HL-60/S4 (cell line): Measurements from ENCODE around the gene ITPR1.

Experiments
- in situ Hi-C: fragments of 300-500 bp; cut with MboI; formaldehyde crosslinking; loops from 2 replicates; pipeline ENCODE4 v1.14.3; 2022; ENCODE audit warnings: low sequenced_read_pairs

ITPR1 gene

DNA sequence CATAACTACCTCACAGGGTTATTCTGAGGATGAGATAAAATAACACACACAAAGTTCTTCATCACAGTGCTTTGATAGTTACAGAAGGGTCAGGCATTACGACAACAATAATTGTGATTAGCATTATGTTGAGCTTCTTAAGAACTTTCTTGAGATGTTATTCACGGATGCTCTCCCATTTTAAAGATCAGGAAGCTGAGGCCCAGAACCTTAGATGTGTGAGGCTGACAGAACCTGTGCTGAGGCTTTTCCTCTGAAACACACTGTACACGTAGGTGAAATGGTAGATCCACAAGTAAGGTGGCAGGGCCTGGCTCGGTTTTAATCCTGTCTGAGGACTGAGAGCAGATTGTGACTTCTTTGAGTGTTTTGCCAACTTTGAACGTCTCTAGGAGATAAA, 274.9 kb downstream of the ITPR1 start:
- in situ Hi-C loops, result no loop called here

DNA sequence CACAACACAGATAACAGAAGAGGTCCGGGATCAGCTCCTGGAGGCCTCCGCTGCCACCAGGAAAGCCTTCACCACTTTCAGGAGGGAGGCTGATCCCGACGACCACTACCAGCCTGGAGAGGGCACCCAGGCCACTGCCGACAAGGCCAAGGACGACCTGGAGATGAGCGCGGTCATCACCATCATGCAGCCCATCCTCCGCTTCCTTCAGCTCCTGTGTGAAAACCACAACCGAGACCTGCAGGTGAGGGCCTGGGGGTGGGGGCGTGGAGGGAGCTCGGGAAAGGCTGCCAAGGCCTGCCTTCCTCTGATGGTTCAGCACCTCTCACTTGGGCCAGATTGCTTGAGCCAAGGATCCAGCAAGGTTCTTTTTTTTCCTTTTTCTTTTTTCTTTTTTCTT, 275.4 kb downstream of the ITPR1 start:
- in situ Hi-C loops, result no loop called here

DNA sequence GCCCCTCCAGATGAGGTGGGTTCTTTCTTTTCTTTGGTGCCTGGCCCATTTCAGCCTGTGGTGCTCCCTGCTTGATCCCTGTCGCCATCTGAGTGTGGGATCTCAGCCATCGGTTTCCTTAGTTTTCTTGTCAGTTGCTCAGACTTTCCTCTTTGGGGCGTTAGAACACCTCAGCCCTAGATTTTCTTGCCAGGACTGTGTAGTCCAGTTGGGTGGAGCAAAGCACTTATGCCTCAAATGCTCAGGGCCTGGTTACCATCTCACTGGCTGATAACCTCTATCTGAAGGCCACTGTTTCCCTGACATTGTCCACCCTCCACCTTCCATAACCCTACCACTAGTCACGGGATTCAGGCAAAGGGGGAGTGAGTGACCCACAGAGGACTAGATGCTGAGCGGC, 277.4 kb downstream of the ITPR1 start:
- in situ Hi-C loops, result no loop called here

DNA sequence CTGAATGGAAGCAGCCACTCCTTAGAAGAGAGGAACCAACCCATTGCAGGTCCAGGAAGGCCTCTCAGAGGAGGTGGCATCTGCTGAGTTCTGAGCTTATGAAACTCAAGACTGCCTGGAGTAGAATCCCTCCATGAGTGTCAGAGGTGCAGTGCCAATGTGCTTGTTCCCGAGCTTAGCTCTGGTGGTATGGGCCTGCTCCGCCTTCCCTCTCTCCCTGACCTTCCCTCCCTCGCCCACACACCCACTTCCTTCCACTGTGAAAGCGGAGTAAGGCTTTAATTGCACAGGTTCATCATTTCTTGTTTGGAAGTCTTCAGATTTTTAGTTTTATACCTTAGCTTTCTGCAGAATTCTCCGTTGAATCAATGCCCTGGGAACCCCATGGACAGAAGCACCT, 278.1 kb downstream of the ITPR1 start:
- in situ Hi-C loops, result no loop called here

DNA sequence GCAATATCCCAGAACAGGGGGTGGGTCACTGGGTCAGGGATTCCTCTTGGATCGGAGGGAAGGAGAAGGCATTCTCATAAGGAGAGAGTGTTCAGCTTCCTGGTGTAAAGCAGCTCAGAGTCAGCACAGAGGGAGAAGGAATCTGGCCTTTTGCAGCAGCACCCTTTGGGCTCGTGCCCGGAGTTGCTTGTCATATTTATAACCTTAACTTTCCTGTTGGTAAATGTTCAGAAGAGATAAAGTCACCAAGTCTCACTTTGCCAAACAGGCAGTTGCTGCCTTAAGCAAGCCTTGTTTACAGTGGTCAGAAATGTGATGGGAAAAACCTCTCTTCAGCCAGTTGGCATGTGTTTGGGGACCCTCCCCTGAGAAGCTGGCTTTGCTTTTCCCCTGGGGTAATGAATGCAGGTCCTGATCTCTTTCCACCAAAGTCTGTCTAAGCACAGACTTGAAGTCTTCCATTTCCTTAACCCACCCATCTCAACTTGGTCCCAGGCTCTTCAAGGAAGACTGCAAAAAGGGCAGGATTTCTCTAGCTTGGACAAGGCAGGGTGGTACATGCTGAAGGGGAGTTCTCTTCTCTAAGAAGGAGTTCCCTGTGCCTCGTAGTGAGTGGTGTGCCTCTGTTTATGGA, 279.1 kb downstream of the ITPR1 start:
- in situ Hi-C loops, result no loop called here

DNA sequence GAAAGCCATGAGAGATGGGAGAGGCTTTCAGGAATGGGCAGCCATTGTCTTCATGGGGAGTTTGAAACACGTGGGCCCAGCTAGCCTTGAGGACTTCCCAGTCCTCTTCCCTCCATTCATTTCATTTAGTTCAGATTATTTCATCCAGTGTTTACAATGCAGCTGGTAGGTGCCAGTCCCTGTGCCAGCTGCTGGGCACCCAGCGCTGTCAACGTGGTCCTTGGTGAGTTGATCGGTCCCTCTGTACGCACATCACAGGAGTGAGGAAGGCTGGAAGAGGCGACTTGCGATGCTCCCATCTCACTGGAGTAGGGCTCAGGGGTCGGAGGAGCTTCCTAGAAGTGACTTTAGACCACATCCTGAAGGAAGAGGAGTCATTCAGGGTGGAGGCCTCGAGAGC, 279.7 kb downstream of the ITPR1 start:
- in situ Hi-C loops, result no loop called here

DNA sequence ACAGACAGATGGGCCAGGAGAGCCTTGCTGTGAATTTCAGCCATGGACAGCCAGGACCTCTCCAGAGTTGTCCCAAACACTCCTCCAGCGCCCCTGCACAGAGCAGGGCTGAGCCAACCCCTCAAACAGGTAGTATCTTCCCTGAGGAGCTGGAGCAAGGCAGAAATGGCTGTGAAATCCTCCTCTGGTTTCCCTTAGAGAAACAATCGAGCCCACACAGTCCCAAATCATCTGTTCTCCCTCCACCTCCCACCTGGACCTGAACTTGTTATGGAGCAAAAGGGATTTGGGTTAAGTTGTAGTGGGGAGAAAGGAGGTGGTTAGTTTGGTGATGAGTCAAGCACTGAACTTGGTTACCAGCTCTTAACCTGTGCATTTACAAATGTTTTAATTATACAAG, 280.4 kb downstream of the ITPR1 start:
- in situ Hi-C loops, result no loop called here

DNA sequence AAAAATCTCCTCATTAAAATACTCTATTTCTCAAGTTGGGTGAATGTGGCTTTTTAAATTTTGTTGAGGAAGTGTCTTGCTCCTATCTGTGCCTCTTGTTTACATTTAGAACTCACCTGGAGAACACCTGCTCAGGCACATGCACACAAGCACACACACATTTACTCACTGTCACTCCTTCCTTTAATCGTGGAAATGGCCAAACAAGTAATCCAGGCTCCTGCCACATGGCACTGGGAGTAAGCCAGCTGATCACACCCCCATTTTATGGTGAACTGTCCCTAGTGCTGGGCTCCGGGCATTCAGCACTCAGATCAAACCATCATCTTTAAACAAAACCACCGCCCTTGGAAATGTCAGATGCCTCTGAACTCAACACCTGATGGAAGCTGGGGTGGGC, 281.4 kb downstream of the ITPR1 start:
- in situ Hi-C loops, result no loop called here

DNA sequence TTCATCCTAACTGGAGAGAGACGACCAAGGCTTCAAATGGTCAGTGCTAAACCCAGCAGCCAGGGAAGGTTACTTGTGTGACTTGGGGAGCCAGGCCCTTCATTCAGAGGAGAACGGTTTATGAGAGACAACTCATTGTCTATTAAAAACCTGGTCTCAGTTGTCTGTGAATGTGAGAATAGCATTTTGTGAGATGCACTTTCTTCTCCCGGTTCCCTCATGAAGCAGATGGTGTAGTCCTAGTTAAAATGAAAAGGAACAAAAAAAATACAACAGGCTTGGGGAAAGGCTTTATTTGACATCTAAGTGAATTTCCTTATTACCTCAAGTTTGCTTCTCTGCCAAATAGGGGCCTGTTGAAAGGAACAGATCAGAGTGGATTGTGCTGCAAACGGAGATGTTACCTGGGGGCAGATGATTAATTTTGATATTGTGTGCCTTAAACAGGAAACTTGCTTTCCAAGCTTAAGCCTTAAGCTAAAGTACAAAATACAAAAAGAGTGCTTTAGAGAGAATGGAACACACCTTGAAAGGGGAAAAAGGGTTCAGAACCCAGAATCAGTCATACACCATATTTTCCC, 283.3 kb downstream of the ITPR1 start:
- in situ Hi-C loops, result no loop called here

DNA sequence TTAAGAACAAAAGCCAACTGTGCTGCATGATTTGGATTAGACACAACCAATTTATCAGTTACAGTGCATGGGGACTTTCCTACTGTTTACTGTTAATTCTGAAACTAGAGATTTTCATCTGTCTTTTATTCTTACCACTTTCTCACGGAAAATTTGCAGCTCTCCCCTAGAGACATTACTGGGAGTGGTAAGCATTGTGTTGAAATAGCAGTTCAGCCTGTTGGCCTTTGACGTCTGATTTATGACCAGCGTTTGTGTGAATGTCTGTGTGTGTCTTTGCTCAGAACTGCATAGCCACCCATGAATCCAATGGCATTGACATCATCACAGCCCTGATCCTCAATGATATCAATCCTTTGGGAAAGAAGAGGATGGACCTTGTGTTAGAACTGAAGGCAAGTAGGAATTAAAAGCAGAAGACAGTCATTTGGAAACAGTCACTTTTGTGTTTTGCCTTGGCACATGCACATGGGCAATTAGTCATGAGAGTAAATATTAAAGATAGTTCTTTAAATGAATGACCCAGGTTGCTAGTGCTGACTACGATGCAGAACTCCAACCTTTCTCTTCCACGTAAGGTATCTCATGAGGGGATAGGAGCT, 283.9 kb downstream of the ITPR1 start:
- in situ Hi-C loops, result no loop called here

DNA sequence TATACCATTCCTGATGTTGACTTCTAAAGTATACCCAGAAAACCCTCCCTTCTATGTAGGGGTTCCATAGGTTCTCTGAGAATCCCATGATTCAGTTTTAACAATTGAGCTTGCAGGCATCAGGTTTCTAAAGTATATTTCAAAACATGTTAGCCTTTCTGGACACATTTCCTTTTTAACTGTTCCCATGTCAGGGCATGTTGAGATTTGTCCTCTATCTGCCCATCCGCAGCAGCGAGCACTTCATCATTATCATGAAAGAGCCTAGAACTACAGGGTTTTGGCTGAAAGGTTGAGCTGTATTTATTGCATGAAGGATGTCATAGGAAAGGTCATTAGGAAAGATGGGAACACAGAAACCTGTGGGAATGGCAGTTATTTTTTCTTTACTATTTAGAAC, 285.0 kb downstream of the ITPR1 start:
- in situ Hi-C loops, result no loop called here

DNA sequence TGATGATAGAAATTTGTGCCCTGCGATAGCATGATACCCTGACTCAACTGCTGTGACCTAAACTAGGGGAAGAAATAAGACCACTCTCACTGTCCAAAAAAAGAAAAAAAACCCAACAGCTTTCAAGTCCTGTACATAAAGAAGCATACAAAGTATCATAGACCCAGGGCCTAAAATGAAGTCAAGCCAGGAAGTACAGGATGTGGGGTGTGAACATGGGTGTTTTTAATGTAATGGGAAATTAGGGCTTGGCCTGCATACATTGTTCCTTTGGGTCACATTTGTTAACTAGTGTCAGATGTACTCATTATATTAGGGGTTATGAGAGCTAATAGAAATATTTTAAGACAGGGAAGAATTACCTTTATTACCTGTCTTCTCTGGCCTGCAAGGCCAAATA, 285.6 kb downstream of the ITPR1 start:
- in situ Hi-C loops, result no loop called here

DNA sequence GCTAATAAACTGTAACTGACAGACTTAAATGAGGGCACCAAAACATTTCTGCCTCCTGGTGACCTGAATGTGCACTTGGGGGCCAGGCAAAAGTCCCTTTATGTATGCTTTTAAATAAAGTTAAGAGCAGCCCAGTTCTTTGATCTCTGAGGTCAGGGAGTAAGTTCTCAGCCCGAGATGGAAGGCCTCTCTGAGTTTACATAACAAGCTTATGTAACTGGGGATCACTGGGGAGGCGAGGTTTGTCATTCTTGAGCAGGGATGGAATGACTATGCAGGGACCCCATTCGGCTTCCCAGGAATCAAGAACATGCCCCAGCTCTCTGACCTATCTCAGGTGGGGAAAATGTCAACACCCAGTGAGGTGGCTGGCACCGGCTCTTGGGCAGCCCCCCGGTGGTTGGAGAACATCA, 287.4 kb downstream of the ITPR1 start:
- in situ Hi-C loops, result no loop called here

DNA sequence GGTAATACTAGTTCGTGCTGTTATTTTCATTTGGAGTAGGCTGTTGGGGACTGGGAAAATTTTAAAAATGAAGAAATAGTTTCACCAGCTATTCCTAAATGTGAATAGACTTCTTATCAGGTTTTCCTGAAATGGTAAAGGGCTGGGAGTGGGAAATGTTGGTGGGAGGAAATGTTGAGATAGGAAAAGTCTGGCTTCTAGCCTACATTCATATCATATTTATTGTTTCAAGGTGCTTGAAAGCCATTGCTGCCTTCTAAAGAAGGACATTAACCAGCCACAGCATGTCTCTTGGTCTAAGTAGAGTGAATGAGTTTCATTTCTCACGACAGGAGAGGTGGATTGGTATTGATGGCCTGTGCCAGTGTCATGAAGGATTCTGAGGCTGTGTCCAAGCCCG, 288.9 kb downstream of the ITPR1 start:
- in situ Hi-C loops, result no loop called here

DNA sequence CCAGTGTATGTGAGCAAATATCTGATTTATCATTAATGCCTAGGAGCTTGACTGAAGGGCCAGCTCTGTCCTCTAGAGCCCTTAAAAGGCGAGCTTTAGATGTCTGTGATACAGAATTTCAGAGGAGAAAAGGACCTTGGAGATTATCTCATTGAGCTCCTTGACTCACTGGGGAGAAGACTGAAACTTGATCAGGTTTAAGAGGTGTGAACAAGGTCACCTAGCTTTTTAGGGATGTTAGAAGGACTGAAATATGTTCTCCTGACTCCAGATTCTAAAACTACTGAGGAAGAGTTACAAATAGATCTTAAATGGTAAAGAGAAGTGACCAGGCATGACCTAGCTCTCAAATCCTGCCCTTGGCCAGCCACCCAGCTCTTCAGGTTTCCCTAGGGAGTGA, 292.4 kb downstream of the ITPR1 start:
- in situ Hi-C loops, result no loop called here

DNA sequence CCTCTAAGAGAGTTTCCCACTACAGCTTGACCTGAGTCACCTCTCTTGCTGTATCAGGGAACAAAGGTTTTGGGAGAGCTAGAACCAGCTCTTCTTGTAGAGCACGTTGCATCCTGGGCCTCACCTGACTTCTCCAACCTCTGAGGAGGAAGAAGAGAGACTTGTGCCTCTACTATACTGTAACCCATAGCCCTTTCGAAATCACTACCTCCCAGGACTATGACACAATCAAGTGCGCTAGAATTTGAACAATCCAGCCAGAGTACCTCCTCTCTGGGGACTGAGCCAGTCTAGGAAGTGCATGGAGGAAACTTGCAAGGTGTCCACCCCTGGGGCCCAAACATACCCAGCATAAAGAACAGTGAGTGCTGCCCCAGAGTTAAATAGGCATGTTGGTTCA, 293.3 kb downstream of the ITPR1 start:
- in situ Hi-C loops, result no loop called here

DNA sequence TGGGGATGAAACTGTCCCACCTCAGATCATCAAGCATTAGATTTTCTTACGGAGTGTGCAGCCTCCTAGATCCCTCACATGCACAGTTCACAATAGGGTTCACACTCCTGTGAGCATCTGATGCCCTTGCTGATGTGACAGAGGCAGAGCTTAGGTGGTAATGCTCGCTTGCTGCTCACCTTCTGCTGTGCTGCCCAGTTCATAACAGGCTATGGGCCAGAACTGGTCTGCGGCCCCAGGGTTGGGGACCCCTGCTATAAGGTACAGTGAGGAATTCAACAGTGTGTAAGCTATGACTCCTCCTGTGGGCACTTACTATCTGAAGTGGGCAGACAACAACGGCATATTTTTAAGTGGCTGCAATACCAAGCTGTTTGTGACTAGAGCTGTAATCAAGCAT, 298.2 kb downstream of the ITPR1 start:
- in situ Hi-C loops, result no loop called here

DNA sequence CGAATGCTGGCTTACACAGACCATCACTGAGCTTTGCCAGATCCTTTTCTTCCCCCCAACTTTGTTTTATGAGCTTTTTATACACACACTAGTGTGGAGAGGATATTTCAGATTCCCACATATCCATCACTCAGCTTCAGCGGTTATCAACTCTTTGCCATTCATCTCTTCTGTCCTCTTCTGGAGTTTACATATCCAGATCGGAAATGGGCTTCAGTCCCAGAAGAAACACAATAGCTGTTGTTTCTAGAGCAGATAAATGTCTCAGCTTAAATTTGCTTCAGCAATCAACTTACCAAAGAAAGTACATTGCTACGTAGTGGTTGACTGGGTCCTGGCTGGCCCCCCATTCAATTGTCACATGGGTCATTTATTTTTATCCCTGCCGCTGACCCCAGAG, 300.2 kb downstream of the ITPR1 start:
- in situ Hi-C loops, result no loop called here

DNA sequence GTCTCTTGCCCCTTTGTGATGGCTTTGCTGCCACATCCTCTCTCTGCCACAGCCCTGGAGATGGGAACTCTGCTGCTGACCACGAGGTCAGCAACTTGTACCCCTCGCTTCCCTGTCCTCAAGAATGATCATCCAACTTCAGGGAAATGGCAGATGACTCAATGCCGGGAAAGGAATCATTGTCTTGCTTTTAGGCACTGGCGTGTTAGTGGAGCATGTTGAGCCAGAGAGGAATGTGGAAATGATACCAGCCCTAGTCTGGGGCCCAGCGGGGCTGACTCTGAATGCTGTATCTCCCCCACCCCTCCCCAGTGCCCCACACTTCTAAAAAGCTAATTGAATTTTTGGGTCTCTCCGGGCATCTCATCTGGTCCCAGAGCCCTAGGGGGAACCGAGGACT, 301.2 kb downstream of the ITPR1 start:
- in situ Hi-C loops, result no loop called here

DNA sequence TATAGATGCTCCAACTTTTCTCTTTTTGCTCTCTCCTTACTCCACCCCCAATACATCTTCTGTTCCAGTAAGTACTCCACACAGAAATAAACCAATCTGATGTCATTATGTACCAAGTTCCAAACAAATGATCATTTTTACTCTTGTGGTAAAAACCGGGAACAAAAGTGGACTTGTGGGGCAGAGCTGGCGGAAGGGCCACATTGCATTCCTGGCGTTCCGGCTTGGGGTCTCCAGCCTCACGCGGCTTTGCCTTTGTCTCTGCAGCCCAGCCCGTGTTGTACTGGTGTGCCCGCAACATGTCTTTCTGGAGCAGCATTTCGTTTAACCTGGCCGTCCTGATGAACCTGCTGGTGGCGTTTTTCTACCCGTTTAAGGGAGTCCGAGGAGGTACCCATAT, 301.6 kb downstream of the ITPR1 start:
- in situ Hi-C loops, result no loop called here

DNA sequence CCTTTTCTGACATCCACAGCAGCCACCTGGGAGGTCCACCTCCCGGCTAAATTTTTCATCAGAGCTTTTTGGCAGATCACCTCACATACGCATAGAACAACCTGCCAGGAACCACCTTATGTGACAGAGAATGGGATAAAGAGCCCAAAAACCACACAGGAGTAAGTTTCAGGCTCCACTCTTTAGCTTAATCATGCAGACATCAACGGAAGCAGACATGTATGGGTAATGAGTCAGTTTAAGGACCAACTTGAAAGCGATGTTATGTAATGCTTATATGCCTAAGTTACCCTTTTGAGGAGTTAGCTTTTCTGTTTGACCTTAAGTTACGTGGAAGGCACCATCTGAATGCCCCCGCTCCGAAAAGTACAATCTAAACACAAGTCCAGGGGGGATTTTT, 302.8 kb downstream of the ITPR1 start:
- in situ Hi-C loops, result no loop called here

DNA sequence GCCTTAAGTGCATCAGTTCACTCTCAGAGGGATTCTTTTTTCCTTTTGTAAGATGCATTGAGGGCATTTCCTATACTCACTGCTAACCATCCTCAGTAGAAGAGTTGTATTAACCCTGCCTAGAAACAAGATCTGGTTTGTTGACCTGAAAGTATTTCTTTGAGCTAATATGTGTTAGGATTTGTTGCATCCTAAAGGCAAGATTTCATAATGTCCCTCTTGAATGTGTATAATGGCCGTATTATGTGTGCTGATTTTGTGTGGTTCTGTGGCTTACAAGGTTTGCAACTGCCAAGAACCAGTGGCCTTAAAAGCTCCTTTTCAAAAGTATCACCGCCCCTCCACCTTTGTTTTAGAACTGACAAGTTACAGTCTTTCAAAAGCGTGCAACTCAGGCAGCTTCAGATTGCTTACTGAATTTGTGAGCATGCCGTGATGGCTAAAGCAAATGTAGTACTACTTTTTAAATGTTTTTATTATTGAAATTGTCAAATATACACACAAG, 304.1 kb downstream of the ITPR1 start:
- in situ Hi-C loops, result no loop called here
